ENCODE results near the gene POLR3B.
"Not testable (repeated sequence)": the region's sequence is repeated elsewhere in the genome, so short reads cannot be mapped to it uniquely, and the experiment has no call there.

Gene POLR3B

DNA sequence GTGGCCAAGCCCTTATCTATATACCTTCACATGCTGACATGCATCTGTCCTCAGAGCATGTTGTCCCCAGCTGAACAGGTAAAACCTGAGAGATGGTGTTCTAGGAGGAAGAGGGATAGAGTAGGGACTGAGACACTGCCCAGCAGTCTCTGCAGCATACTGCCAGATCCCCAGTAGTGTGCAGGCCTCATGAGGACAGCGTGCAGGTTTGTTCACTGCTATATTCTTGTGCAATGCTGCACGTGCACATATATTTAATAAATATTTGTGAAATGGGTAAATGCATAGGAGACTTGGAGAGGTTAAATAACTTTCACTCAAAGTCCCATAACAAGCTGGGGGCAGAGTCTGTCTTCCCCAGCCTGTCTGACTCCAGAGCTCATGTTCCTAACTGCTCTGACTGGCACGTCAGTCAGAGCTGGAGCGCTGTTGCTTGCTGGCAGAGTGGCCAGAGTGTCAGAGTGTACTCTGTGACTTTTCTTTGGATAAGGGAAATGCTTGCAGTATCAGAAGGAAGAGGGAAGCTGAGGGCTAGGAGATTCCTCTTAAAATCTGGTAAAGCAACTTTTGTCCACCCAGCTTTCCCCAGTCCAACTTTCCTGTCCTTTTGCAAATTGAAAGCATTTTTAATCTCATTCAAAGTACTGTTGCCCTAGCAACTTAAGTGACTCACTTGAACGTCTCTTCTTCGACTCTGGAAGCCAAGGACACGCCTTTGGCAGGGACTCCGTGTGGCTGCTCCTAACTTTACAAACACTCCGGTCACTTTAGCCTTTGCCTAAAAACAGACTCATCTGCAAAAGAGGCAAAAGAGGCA is 14.9 kb upstream of the POLR3B start:
- no peak for DNase-seq (ENCODE audit: low read depth)

DNA sequence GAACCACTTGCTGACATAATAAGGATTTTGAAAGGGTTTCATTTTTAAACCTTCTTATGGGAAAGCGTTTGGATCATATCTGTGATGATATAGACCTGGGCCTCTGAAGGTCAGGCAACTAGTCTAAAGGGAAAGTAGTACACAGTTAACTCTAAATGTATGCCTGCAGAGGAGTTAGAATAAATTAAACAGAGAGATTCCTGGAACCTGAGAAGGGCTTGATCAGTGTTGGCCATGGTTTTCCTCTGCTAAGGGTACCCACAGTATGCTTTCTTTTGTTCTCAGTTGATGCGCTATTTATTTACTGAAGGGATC is 14.4 kb upstream of the POLR3B start:
- no peak for DNase-seq (ENCODE audit: low read depth)

DNA sequence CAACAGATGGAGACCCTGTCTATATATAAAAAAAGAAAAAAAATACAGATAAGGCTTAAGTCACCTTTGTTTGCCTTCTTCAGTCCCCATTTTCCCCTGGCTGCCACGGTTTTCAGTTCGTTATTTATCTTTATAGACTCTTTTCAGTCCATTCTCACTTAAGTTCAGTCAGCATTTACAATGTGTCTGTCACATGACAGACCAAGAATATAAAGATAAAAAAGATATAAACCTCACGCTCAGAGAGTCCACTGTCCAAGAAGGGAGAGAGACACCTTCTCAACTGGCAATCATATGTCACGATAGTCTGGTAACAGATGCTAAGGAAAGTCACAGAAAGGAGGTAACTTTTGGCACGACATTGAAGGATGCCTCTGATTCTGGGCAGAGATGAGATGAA is 13.4 kb upstream of the POLR3B start:
- no peak for DNase-seq (ENCODE audit: low read depth)

DNA sequence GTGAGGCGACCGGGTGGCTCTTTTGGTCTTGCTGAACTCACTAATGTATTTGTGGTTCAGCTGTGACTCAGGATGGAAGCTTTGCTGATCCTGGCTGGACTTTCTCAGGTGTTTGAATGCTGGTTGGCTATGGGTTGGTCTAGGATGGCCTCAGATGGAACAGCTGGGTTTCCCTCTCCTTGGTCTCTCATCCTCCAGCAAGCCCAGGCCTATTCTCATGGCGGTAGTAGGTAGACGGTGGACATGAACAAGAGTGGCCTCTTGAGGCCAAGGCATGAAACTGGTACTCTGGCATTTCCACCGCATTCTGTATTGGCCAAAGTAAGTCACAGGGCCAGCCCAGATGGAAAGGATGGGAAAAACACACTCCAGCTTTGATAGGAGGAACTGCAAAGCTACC is 11.8 kb upstream of the POLR3B start:
- no peak for DNase-seq (ENCODE audit: low read depth)

DNA sequence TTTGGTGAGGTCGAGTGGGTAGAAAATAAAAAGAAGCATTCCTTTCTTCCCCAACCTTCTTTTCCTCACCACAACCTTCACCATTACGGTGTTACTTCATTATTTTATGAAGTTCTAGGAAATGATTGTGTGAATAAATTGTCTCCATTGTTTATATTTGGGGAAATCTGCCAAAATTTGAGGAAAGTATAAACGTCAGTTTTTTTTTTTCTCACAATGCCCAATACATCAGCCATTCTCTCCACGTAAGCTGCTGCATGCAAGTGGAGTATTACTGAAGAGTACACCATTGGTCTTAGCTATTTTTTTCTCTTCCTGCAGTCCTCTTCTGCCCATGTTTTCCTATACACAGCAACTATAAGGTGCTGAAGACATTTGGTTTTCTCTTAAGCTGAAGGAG is 9.1 kb upstream of the POLR3B start:
- no peak for DNase-seq (ENCODE audit: low read depth)

DNA sequence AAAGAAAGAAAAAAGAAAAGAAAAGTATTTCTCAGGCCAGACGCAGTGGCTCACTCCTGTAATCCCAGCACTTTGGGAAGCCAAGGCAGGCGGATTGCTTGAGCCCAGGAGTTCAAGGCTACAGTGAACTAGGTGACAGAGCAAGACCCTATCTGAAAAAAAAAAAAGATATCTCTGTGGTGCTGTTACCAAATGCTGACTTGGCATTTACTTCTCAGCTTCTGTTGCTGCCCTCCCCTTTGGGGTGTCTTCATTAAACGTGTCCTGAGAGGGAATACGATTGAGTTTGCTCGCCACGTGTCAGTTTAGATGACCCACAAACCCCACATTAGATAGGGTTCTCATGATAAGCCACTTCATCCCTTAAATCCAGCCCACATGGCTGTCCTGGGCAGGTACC is 4.4 kb upstream of the POLR3B start:
- no peak for DNase-seq (ENCODE audit: low read depth)

DNA sequence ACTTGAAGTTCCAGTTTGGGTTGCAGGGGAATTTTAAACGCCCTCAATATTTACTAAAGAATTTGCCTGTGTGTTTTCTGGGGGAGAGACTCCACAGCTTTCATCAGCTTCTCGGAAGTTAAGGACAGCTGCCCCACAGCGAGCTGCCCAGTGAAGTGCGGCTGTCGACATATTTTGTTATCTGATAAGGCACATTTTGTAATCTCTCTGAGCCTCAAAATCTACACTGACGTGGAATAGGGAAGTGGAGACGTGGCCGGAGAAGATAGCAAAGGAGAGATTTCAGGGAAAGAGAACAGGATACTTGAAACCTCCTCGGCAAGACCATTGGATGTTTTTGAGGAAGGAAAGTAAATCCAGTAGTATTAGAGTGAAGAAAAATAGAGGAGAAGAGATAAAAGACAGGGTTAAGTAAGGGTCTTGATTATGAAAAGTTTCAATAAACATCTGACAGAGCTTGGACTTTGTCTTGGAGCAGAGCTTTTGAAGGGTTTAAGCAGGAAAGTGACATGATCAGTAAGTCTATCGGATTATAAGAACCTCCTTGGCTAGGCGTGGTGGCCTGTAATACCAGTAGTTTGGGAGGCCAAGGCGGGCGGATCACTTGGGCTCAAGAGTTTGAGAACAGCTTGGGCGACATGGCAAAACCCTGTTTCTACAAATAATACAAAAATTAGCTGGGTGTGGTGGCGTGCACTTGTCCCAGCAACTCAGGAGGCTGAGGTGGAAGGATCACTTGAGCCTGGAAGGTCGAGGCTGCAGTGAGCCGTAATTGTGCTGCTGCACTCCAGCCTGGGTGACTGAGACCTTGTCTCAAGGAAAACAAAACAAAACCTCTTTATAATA is 1.1 kb downstream of the POLR3B start:
- no peak for DNase-seq (ENCODE audit: low read depth)

DNA sequence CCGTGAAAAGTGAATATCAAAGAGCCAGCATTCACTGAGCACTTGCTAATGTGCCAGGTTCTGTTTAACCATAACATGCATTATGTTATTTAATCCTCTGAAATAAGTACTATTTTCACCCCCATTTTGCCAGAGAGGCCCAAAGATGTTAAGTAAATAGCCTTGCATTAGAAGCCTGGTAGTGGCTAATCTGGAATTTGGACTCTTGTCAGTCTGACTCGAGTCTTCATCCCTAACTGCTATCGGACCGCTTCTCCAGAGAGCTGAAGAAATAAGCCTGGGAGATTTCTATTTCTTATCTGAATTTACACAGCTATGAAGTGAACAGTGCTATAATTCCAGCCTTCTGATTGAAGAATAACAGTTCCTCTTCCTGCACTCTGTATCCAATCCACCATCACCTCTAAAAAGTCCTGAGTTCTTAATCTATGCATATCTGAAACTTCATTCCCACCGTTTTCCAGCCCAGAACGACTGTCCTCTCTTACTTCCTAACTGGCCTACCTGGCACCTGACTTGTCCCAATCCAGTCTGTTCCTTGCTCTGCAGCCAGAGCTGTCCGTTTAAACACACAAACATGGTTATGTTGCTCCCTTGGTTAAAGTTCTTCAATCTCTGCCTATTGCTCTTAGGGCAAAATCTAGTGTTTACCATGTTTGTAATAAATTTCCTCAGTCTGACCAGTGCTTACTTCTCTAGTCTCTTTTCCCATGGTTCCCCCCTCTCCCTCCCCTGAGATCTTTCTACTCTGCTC is 2.3 kb downstream of the POLR3B start:
- DNase-seq (ENCODE audit: low read depth), result no peak

DNA sequence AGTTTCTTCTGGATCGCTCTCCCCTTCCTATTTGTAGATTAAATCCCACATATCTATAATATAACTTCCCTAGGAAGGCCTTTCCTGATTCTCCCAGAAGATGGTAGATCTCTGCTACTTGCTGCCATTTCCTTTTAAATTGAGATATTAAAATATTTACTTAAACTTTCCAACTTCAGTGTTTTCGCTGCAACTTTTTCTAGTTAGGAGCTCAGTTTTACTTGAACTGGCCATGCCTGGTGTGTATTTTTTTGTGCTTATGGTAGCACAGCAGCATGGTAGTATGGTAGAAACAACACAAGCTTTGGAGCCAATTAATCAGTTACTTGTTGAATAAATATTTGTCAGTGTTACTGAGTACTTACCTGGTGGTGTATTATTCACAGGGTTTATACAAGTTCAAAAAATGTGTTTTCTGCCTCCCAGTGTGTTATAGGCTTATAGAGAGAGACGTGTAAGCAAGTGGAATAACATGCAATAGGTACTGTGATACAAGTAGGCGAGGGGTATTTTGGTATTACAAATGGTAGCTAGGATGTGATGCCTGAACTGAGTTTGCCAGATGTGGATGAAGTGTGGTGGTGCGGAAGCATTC is 2.9 kb downstream of the POLR3B start:
- no peak for DNase-seq (ENCODE audit: low read depth)

DNA sequence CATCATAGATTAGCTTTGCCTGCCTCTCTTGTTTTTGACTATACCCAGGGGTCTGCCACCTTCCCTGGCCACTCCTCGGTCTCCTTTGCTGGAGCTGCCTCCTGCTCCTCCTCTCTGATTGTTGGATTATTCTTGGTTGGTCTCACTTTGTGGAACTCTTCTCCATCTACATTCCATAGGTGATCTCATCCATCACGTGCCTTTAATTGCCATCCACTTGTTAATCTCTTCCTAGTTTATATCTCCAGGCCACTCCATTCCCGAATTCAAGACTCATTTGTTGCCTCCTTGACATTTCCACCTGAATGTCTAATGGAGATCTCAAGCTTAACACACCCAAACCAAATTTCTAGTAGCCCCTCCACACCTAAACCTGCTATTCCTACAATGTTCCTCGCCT is 5.4 kb downstream of the POLR3B start:
- no peak for DNase-seq (ENCODE audit: low read depth)

DNA sequence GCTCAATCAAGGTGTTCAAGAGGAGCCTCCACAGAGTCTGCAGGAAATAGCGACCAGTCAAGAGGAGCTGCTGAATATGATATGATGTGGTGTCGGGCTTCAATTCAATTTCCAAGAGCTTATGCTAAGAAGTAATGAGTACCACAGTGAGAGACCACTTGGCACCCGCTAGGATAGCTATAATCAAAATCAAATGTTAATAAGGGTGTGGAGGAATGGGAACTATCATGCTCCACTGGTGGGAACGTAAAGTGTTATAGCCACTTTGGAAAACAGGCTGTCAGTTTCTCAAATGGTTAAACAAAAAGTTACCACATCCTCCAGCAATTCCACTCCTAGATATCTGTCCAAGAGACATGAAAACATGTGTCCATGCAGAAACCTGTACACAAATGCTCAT is 6.7 kb downstream of the POLR3B start:
- DNase-seq (ENCODE audit: low read depth), result no peak

DNA sequence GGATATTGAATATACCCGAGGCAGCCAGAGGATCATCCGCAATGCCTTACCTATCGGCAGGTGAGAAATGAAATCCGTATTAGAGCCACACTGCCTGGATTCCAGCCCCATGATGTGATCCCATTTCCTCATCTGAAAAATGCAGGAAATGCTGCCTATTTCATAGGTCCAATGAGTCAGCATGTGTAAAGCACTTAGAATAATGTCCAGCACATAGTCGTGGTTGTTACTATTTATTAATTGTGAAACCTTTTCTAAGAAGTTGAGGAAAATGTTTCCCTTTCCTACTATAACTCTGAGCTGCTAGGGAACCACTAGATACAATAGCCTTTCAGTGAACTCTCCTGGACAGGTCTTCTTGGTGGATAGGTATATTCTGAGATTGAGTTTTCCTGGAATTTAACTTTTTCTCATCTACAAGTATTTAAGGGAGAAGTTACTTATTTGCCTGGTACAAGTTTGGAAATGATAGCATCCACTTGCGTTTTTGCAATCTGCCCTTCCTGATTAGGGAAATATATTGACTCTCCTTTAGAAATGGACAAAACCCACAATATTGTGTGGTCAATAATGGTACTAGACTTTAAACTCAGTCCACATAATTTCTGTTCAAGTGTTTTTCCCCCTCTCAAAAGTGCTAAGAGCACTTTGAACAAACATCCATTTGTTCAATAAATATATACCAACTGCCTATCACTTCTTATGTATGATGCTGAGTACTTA is 12.2 kb downstream of the POLR3B start:
- no peak for DNase-seq (ENCODE audit: low read depth)

DNA sequence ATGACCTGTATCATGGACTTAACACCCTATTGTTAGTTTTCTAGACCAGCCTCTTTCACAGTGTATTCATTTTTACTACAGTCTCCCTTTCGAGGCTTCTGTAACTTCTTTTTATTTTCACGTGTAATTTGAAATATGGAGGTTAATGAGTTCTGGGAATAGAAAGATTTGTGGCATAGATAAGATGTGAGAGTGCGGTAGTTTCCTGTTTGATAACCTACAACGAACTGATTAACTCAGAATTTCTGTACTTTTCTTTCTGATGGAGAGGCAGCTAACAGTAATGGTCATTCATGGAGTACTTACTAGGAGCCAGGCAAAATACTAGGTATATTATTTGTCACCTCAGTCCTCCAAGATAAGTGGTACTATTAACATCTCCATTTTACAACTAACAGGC is 21.2 kb downstream of the POLR3B start:
- DNase-seq (ENCODE audit: low read depth), result no peak

DNA sequence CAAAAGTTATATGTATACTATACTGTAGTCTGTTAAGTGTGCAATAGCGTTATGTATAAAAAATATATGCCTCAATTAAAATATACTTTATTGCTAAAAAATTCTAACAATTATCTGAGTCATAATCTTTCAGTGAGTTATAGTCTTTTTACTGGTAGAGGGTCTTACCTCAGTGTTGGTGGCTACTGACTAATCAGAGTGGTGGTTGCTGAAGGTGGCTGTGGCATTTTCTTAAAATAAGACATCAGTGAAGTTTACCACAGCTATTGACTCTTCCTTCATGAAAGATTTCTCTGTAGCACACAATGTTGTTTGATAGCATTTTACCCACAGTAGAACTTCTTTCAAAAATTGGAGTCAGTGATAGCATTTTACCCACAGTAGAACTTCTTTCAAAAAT is 23.4 kb downstream of the POLR3B start:
- no peak for DNase-seq (ENCODE audit: low read depth)

DNA sequence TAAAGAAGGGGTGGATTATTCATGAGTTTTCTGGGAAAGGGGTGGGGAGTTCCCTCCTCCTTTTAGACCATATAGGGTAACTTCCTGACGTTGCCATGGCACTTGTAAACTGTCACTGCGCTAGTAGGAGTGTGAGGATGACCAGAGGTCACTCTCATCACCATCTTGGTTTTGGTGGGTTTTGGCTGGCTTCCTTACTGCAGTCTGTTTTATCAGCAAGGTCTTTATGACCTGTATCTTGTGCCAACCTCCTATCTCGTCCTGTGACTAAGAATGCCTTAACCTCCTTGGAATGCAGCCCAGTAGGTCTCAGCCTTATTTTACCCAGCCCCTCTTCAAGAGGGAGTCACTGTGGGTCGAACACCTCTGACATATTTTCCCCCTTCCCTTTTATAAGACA is 24.3 kb downstream of the POLR3B start:
- DNase-seq (ENCODE audit: low read depth), result not testable (repeated sequence)

DNA sequence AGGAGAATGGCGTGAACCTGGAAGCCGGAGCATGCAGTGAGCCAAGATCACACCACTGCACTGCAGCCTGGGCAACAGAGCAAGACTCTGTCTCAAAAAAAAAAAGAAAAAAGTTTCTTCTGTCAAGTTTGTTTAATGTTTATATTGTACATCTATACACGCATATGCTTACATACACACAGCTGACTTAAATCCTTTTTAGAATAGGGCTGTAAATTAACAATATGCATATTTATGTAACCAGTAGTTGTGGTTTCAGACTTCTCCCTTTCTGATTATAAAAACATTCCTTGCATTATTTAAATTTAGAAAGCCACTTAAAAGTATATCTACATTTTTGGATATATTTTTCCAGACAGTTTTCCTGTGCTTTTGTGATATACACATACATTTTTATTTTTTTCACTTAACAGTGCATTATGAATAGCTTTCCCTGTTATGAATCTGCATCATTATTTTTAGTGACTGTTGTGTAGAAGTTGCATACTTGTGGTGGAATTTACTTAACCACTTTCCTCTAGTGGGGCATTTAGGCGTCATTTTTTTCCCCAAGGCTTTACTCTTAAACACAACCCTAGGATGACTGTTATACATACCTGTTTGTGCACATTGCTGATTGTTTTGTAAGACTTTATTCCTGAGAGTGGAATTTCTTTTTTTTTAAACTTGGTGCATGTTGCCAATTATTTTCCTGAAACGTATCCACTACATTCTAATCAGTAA is 29.4 kb downstream of the POLR3B start:
- DNase-seq (ENCODE audit: low read depth), result no peak

DNA sequence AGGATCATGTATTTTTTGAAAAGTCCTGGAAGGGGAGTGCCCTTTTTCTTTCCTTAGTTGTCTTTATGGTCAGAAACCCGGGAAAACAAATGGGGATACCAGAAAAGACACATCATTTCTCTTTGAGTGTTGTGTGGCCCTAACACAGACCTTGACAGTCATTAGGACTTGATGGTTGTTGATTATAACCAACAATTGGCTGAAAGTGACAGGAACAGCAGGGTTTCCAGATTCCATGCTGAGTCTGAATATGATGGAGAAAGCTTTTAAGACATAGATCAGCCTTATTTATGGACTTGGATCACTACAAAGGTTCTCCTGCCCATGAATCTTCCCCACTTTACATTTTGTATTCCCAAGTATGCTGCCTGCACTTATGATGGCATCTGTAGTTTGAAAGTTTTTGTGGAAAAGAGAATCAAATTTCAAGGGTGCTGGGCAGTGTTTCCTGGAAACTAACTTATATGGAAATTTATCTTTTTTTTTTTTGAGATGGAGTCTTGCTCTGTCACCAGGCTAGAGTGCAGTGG is 30.4 kb downstream of the POLR3B start:
- DNase-seq (ENCODE audit: low read depth), result no peak

DNA sequence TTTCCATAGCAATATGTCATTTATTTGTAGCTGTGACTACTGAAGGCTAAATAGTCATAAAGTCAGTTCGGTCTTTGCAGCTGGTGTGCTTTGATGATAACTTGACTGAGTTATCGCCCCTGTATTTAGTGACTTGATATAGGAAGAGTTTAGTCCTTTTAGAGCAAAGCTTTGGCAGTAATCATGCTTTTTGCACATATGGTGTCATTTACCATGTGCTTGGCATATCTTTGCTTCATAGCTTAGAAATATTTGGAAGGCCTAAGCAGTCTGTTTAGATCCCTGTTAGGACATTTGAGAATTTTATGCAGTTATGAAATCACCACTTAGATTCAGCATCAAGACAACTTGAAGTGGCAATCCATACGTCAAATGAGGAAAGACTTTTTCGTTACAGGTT is 31.6 kb downstream of the POLR3B start:
- no peak for DNase-seq (ENCODE audit: low read depth)

DNA sequence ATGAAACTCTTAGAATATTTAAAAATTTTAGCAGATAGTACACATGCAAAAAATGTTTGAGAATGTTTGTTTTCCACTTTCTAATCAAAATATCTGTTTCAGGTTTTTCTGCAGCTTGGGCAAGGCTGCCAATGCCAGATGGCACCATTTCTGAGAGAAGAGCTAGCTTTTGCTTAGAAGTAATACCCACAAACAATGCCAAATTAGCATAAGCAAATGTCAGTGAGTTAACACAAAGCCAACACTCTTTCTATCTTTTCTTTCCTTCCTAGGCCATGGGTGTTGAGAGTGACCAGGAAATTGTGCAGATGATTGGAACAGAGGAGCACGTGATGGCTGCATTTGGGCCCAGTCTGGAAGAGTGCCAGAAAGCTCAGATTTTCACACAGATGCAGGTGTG is 35.2 kb downstream of the POLR3B start:
- no peak for DNase-seq (ENCODE audit: low read depth)

DNA sequence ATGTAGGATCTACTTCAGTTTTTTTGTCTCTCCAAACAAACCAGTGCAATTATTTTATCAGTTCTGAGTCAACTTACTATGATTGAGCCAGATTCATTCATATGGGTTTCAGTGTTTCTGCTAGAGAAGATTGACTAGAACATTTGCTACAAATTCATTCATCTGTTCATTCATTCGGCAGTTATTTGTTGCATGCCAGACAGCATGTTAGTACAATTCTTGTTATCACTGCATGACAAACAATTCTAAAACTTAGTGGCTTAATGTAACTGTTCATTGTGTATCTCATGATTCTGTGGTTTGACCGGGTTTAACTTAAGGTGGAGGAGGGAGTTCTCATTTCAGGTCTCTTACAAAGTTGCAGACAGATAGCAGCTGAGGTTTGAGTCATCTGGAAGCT is 52.3 kb downstream of the POLR3B start:
- DNase-seq (ENCODE audit: low read depth), result no peak

DNA sequence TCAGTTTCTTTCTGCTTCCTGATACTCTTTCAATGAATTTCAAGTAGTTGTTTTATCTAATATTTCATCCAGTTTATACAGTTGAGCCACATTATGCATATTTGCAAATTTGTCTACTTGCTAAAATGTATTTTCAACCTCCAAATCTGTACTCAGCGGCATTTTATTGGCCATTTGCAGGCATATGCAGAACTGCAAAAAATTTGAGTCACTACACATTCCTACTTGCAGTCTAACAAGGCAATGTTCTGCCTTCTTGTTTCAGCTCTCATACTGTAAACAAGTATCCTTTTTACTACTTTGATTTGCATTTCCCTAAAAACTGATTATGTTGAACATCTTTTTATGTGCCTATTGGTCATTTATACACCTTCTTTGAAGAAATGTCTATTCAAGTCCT is 55.0 kb downstream of the POLR3B start:
- DNase-seq (ENCODE audit: low read depth), result no peak
